ENCODE results near the gene KIAA0825.

Gene KIAA0825

DNA sequence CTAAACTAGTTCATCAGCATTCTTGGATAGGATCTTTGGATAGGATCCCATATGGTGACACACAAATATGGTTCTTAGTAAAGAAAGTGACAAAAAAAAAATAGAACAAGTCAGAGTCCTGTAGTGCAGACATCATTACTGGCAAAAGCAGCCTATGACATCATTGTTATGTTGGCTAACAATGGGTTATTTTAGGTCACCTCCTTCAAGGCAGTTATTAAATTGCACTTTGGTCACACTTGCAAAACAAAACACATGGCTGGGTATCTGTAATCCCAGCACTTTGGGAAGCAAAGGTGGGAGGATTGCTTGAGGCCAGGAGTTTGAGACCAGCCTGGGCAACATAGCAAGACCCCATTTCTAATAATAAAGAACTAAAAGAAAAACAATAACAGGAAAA lies 185.9 kb downstream of the KIAA0825 start:
- peak; percentile 14 for DNase-seq (ENCODE audit: low read depth)

DNA sequence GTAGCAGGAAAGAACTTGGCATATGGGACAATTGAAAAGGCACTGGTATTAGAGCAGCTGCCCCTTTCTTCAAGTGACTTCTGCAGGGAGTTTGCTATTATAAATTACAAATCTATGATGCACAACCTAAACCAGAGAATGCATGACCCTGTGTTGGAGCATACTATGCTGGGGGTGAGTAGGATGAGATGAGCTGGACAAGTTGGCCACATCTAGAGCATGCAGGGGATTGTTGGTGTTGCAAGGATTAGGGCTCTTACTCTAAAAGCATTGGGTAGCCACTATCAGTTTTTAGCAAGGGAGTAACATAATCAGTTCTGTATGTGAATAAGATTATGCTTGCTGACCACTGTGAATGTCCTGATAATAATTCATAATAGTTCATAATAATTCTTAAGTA lies 186.7 kb downstream of the KIAA0825 start:
- no peak for DNase-seq (ENCODE audit: low read depth)

DNA sequence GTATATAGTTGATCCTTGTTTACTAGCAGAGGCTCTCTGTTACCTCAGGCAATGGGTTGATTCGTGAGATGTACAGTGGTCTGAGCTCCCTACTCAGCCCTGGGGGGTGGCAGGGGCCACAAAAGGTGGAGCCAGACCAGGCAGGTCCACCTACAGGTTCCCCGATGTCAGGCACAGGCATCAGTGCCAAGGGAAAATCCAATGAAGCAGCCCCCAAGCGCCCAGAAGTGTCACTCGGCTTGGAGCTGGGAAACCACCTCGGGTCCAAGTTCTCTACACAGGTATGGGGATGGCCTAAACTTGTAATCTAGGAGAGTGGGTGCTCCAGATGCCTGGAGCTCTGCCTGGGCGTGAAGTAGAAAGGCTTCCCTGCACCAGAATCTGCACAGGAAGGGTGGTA lies 188.8 kb downstream of the KIAA0825 start:
- DNase-seq (ENCODE audit: low read depth) = no peak

DNA sequence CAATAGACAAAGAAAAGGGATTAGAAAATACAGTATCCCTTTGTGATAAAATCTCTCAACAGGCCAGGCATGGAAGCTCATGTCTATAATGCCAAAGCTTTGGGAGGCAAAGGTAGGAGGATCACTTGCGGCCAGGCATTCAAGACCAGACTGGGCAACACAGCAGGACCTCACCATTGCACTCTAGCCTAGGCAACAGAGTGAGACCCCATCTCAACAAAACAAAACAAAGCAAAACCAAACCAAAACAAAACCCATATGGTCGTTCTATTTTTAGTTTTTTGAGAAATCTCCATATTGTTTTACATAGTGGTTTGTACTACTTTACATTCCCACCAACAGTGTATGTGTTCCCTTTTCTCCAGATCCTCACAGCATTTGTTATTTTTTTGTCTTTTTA lies 193.0 kb downstream of the KIAA0825 start:
- DNase-seq (ENCODE audit: low read depth) = no peak

DNA sequence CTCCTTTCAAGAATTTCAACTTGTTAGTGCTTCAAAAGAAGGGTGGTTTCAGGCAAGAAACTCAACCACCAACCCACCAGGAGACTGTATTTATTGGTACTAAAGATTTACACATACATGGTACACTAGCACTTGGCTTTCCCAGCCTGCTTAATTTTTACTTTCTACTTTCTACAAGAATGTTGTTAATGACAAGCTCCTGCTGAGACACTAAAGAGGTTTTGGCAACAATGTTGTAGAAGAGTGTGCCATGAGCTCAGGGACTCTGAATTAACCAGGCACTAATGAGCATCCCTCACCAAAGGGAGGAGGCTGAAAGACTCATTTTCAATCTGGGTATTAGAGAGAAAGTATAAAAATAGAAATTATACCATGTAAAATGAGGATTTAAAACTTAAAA lies 195.0 kb downstream of the KIAA0825 start:
- no peak for DNase-seq (ENCODE audit: low read depth)

DNA sequence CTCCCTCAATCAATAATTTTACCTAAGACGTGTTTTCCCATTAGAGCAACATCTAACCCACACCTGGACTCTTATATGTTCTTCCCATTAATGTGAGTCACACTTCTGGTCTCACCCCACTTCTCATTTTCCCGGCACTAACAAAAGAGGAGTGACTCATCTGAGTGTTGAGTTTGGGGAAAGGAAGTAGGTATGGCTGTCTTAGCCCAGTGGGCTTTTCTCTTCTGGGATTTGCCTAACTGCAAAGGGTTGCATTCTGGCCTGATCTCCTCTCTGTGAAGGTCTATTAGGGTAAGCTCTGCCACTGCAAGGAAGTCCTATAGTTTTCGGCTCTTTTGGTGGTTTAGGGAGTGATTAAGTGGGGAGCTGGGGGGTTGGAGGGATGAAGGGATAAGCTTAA lies 195.6 kb downstream of the KIAA0825 start:
- DNase-seq (ENCODE audit: low read depth) = no peak

DNA sequence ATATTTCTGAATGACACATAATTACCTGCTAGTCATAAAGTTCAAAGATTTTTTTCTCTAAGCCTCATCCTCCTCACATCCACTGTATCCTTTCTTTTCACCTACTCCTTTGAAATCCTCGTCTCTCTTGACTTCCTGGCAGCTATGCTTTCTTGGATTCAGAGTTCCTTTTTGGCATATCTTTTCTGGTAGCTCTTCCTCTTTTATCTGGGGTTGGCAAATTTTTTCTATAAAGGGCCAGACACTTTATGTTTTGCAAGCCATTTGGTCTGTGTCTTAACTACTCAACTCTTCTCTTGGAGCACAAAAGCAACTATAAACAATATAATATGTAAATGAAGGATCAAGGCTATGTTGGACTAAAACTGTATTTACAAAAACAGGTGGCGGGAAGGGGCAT lies 197.5 kb downstream of the KIAA0825 start:
- no peak for DNase-seq (ENCODE audit: low read depth)

DNA sequence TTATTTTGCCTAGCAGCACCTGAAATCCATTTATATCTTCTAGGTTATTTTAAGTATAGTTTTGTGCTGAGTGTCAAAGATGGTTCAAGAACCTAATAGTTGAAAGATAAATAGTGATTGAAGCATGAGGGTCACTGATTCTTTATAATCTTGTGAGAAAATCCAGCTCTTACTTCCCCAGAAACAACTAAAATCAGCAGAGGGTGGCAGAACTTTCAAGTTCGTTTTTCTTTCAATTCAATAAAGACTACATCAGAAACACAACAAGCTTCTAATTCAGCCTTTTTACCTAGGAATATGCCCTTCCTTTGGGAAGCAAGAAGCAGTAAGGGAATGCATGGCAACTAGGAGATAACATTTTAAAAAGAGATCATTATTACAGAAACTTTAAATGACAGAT lies 202.6 kb downstream of the KIAA0825 start:
- DNase-seq (ENCODE audit: low read depth) = no peak

DNA sequence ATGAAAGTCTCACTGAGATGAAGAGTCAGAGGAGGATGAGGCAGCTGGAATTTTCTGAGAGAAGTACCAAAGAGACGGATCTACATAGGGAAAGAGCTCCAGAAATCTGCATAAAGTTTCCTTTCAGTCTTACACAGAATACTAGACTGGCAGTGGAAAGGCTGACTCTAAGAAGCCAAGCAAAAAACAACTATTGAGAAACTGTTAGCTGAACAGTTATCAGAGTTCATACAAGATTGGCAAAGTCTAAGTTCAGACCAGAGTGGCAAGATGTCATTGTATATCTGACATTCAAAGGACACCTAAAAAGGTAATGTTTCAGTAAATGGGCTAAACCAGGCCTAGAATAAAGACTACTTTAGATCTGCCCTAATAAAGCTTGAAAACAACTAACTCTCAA lies 209.0 kb downstream of the KIAA0825 start:
- no peak for DNase-seq (ENCODE audit: low read depth)

DNA sequence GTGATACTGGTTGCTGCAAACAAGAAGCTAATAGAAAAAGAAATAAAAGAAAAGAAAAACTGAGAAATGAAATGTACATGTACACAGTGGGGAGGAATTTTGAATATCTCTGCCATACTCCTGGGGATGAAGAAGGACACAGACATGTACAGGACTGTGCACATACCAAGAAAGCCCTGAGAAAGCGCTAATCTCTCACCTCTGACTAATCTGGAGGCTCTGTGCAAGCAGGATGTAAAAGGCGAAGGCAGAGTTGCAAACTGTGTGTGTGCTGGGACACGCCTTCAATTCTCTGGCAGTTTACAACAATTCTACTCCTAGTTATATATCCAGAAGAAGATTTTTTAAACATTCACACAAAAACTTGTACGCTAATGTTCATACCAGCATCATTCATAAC lies 211.4 kb downstream of the KIAA0825 start:
- no peak for DNase-seq (ENCODE audit: low read depth)

DNA sequence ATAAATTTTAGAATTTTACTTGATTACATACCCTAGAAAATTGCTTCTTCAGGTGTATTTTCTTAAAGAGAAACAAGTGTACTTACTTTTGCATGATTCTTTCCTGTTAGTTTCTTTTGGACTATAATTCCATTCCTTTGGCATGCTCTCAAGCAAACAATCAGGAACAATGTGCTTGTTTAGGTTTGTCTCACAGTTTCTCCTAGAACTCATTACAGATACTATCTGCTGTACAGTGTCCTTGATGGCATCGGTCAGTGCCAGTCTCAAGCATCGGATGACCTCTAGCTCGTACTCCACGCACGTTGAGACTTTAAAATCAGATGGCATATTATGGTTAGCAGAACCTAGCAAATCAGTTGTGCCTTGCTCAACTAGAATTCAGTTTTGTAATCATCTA lies 214.9 kb downstream of the KIAA0825 start:
- no peak for DNase-seq (ENCODE audit: low read depth)

DNA sequence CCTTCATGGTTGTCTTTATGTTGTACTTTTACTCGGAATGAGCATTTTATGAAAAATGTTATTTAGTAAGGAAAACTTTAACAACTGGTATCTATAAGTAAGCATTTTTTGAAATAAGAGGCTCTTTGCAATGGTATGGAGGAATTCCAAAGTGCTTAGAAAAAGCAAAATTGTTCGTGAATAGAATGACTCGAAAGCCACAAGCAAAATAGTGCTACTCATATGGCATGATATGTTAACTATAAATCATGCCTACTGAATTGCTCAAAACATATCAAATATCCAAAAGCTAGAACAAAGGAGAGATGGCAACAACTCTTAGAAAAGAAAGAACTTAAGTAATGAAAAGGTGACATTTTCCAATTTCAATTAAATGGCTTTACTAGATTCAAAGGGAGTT lies 216.3 kb downstream of the KIAA0825 start:
- DNase-seq (ENCODE audit: low read depth) = no peak

DNA sequence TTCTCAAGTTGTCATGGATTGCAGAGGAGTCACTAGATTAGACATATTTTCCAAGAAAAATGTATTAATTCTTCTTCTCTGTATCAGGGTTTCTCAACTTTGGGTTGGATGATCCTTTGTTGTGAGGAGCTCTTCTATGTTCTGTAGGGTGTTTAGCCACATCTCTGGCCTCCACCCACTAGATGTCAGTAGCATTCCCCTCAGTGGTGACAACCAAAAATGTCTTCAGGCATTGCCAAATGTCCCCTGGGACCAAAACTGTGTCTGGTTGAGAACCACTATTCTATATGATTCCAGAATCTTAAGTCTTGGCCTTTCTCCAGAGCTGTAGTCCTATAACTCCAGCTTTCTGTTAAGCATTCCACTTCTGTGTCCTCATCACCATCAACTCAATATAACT lies 220.9 kb downstream of the KIAA0825 start:
- no peak for DNase-seq (ENCODE audit: low read depth)

DNA sequence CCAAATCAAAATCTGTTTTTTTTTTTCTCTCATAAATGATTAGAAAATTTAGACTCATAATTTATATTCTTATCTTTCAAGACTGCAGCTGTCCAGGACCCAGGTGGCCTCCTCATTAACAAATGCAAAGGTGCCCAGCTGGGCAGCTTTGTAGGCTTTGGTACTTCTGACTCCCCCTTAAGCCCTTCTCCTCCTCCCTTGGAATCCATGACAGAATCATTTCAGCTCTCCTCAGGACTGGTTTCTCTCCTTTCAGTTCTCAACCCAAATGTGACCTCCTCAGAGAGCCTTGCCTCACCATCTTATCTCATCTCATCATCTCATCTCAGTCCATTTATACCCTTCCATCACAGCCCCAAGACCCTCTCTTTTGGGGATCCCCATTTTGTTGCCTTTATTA lies 221.7 kb downstream of the KIAA0825 start:
- no peak for DNase-seq (ENCODE audit: low read depth)

DNA sequence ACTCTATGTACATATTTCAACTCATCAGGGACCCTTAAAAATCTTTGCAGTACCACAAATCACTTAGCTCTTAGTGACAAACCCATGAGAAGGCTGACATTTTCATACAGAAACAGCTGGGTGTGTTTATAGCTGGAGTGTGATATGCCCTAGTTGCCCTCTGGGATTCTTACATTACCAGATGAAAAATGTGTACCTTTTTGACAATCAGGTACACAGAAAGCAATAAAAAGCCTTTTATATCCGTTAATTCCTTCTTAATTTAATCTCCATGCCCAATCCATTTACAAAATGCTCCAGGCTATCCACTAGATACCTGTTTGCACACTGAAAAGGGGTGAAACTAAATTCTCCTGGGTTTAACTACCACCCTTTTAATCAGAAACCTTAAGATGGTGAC lies 222.9 kb downstream of the KIAA0825 start:
- DNase-seq (ENCODE audit: low read depth) = no peak

DNA sequence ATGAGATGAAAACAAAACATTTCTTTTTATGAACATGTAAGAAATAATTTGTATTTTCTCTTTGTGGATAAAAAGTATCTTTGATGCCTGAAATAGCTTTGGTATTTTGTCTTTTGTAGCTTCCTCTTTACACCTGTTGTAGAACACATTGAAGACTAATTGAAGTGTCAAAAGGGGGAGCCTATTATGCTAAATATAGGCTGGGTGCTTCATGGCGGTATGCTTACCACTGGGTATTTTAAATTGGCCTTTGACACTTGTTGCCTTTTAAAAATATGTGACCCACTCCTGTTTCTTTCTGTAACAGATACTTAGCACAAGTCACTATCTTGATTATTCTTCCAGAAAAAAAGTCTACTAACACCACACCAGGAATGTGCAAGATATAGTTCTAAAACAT lies 226.4 kb downstream of the KIAA0825 start:
- DNase-seq (ENCODE audit: low read depth) = no peak

DNA sequence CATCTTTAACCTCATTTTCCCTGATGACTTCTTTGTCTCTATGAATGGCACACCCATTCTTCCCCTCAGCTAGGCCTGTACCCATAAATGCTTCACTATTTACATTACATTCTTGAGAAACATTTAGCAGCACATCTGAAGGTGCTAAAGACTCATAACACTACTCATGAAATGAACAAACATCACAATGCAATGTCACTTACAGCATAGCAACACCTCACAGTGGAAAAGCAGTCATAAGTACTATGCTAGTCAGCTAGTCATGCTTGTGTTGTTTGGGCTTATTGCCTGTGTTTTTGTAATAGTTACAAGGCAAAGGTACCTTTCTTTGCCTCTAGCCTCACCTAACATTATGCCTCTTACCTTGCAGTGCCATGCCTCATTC lies 228.9 kb downstream of the KIAA0825 start:
- no peak for DNase-seq (ENCODE audit: low read depth)

DNA sequence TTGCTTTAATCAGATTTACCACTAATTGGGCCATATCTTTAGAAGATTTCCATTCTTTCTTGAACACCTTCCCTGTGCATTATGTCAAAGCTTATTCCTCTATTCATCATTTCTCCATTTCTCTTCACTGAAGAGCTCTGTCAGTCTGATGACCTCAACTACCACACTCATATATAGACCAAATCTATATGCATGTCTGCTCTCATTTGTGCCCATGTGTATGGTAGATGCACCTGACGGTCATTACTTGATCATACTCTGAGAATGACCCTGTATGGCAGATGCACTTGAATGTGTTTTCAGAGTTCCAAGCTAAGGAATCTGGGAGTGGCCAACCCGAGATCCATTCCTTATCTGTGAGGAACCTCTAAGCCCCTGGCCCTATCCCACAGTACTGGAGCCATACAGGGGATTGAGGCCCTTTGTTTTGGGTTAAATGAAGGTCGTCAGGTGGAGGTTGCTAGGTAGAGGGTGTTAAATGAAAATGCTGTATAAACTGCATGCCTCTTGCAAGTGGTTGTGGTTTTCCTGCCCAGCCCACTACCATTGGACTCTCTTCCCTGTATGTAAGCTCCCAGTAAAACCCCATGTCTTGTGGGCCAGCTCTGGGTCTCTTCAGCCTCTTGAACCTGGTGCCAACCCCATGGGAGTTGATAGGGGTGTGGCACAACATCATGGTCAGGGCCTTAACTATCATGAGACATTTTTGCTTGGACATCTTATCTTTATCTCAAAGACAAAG lies 229.5 kb downstream of the KIAA0825 start:
- DNase-seq (ENCODE audit: low read depth) = no peak

DNA sequence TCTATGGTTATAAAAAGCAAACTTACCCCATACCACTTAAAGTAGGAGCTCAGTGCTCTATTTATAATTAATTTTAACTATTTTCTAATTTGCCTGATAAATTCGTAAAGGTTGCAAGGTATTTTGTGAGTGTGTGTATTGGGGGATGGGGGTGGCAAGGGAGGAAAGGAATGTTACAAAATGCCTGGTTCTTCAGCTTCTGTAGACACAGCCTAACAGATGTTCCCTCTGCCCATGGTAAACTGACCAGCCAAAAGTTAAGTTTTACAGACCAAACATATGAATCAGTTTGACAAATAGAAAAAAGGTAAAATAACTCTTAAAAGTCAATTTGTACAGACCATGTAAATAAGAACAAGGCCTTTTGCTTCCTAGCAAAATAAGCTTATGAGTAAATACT lies 232.6 kb downstream of the KIAA0825 start:
- no peak for DNase-seq (ENCODE audit: low read depth)

DNA sequence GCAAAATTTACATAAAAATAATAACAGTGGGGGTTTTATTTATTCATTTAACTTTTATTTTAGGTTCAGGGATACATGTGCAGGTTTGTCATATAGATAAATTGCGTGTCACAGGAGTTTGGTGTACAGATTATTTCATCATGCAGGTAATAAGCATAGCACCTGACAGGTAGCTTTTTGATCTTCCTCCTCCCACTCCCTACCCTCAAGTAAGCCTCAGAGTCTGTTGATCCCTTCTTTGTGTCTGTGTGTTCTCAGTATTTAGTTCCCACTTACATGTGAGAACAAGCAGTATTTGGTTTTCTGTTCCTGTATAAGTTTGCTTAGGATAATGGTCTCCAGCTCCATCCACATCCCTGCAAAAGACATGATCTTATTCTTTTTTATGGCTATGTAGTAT lies 240.3 kb downstream of the KIAA0825 start:
- no peak for DNase-seq (ENCODE audit: low read depth)

DNA sequence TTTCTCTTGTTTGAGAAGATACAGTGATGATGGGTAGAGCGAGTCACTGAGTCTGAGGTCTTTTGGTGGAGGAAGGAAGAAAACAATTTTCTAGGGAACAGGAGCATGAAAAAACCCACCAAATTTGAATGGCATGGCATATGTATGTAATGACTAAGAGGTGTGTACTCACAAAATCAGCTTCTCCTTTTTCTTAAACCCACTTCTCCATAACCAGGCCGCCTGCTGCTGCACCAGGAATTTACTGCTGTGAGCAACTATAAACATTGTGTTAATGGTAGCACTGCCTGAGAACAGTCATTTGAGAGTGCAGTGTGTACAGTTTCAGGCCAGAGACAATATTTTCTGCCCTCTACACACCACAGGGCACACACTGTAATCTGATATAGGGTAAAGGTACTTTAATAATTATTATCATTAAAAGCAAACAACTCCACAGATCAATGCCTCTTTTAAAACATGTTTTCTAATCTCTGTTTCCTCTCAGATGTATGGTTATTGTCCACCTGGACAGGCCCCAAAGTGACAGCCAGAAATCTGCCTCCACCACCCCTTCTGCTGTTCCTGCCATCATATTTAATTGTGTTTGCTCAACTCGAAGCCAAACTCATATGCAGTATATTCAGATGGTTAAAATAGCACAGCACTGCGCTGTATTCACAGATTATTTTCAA lies 241.6 kb downstream of the KIAA0825 start:
- DNase-seq (ENCODE audit: low read depth) = no peak

DNA sequence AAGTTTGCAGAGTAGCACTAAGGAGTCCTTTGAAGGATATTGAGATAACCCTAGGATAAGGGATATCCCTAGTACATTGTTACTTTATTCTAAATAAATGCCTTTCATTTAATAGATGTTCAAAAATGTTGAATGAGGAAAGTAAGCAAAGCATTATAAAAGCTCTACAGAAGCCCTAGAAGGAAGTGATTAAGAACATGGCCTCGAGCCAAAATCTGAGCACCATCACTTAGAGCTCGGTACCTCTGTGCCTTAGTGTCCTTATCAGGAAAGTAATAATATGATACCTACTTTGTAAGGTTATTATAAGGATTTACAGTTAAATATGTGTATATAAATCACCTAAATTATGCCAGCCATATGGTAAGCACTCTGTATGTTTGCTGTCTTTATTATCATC lies 242.6 kb downstream of the KIAA0825 start:
- DNase-seq (ENCODE audit: low read depth) = no peak

DNA sequence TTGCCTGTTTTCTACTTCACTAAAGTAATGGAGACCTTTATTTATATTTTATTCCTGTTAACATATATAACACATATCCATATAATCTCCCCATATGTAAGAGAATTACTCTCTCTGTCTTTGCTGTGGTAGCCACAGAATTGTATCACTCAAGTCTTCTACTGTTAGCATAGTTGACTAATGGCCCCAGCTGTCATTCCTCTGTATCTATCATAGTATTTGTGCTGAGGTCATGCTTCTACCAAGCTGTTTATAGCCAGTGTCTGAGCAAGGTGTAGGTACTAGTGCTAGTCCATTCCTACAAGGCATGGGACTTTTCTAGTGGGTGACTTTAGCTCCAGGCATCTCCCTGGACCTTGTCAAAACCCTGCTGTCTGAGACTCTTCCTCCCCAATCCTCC lies 244.1 kb downstream of the KIAA0825 start:
- no peak for DNase-seq (ENCODE audit: low read depth)

DNA sequence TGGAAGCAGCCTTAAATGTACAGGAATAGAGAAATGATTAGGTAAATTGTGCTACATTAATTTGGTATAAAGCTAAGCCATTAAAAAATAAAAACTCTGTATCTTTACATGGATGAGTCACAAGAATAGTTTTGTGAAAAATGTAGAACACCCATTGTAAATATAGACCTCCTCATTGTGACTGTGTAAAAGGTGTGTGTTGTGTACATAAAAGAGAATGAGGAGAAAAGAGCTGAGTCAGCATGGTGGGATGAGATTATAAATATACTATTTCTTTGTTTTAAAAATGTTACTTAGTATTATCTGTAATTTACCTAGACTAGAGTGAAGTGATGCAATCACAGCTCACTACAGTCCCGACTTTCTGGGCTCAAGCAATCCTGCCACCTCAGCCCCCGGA lies 250.5 kb downstream of the KIAA0825 start:
- DNase-seq (ENCODE audit: low read depth) = no peak
